Measurements from ENCODE around the gene MT1X.
"Not testable (repeated sequence)": the region's sequence is repeated elsewhere in the genome, so short reads cannot be mapped to it uniquely, and the experiment has no call there.

DNA sequence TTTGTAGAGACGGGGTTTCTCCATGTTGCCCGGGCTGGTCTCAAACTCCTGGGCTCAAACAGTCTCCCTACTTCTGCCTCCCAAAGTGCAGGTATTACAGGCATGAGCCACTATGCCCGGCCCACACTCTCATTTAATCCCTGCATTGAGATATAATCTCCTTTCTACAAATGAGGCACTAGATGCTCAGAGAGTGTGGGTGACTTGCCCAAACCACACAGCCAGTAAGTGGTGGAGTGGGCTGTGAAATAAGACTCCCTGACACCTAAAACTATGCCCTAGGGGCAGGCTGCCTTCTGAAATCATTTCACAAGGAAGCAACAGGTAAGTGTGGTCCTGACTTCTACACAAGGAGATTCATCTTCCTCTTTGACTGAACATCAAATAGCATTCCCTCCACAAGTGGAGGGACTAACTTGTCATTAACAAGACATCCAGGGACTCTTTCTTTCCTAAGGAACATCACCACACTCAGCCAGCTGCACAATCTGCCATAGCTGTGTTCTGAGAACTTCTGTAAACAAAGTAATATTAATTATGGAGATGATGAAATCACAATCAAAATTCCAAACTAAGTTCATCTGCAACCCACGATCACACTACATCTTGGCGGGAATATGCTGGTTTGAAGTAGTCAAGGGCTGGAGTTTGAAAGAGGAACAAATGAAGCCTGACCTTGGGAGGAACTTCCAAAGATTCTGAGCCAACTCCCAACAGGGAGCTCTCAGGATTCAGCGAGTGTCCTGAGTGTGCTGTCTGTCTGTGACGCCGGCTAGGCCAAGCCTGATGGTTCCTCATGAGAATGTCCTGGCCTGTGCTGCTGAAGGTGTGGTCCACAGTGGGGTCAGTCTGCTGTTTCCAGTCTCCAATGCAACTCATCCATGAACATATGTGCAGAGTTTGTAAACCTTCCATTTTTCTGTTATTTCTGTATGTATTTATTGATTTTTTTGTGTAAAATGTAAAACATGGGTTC, 16.7 kb upstream of the MT1X start:
- TF ChIP-seq, protein P1, sequence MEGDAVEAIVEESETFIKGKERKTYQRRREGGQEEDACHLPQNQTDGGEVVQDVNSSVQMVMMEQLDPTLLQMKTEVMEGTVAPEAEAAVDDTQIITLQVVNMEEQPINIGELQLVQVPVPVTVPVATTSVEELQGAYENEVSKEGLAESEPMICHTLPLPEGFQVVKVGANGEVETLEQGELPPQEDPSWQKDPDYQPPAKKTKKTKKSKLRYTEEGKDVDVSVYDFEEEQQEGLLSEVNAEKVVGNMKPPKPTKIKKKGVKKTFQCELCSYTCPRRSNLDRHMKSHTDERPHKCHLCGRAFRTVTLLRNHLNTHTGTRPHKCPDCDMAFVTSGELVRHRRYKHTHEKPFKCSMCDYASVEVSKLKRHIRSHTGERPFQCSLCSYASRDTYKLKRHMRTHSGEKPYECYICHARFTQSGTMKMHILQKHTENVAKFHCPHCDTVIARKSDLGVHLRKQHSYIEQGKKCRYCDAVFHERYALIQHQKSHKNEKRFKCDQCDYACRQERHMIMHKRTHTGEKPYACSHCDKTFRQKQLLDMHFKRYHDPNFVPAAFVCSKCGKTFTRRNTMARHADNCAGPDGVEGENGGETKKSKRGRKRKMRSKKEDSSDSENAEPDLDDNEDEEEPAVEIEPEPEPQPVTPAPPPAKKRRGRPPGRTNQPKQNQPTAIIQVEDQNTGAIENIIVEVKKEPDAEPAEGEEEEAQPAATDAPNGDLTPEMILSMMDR (IDR thresholded peaks at IDR 0.05; ENCODE audit: low read depth, low read length) = not testable (repeated sequence)
- not testable (repeated sequence) for TF ChIP-seq EZH2phosphoT487 (IDR thresholded peaks at IDR 0.05; ENCODE audit: low read depth)
